ENCODE data around the gene BRD9.

- TF ChIP-seq CTCF (IDR thresholded peaks at IDR 0.05; ENCODE audit: low read depth, low read length) = no peak
- no peak for TF ChIP-seq MAX (IDR thresholded peaks at IDR 0.05; ENCODE audit: low read depth, low read length)
These were observed 5.8 kb downstream of the BRD9 start for GRCh38 chr5:886716-887325.

Measured in NB4 (cell line).